ENCODE measurements around the gene KIAA0586.
"Not testable (repeated sequence)": the region's sequence is repeated elsewhere in the genome, so short reads cannot be mapped to it uniquely, and the experiment has no call there.

KIAA0586 gene

DNA sequence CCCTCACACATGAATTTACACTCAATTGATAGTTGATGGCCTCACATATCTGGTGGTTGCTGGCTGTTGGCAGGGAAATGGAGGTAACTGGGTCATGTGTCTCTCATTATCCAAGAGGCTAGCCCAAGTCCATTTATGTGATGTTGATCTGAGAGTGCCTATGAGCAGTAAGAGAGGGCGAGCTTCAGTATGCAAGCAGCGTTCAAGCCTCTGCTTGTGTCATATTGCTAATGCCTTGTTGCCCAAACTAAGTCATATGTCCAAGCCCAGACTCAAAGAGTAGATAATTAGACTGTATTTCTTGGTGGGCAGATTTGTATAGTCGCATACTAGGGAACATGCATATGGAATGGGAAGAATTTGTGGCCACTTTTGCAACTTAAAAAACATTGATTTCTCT is 126.4 kb downstream of the KIAA0586 start:
- DNase-seq = no peak

DNA sequence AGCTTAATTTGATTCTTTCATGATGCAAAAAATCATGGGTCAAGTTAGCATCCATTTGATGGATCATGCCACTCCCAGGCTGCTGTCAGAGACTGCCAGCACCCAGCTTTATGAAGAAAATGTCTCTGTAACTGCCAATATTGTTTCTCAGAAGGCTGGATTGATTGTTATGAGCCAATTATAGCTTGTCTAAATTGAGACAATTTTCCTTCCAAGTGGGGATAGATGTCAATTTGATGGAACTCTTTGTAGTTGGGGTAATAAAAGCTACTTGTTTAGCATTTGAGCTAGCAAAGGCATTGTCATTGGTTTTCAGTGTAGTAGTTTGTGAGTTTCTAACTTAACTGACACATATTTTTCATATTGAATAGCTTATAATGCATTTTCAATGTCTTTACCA is 128.1 kb downstream of the KIAA0586 start:
- no peak for DNase-seq

DNA sequence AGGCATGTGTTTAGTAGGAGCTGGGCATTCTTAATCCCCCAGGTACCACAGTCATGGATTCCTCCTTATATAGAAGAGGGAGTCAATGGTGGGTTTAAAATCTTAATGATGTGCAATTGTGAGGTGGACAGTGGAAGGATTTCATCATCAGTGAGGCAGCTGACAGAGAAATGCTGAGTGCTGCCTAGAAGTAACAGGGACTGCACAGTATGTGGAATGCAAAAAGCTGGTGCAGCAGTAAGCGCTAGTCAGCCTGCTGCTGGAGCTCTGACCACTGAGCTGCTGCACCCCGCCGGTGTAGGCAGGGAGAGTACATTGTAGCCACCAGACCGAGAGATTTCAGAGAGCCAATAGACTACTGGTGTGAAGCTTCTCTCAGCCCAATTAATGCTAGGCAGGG is 129.7 kb downstream of the KIAA0586 start:
- DNase-seq = no peak

DNA sequence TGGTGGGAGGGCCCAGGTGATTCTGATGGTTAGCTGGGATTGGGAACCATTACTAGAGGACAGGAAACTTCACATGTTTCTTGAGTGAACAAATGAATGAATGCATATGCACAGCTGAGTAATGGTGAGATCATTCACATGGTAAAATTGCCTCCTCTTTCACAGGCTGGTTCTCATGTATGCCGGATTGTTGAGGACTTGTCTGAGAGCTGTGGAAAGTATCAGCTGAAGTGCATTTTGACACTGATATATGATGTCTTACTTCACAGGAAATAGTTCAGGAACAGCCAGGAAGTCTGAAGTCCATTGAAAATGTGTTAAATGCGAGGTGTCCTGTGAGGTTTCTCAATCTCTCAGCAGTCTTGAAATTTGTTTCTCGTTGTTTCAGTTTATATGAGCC is 132.7 kb downstream of the KIAA0586 start:
- no peak for DNase-seq

DNA sequence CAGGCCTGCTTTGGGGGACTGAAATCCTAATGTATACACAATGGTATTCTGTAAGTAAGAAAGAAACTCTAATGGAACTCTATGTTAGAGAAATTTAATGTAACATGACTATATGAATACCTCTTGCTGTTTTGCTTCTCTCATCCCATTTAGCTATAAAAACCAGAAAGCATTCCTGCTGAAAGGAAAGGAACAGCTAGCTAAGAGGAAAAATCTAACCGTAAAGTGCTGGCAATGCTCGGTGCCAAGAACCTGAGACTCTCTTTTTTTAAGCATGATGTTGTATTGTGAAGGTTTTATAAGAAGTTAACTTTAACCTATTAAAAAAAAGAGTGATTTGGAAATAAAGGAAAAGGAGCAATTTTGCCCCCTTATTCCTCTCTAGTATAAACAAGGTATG is 134.6 kb downstream of the KIAA0586 start:
- DNase-seq = no peak

DNA sequence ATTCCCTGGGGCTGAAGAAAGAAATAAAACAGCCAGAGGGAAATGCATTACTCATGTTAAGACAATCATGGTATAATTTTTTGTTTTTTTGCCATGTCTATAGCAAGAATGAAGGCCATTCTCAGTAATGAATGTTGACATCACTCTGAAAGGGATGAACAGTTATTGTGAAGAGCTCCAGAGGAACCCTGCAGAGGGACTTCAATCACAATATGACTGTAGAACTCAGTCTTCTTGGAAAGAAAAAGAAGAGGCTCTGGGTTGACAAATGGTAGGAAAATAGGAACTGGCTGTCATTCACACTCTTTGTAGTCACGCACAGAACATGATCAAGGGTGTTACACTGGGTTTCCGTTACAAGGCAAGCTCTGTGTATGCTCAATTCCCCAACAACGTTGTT is 136.5 kb downstream of the KIAA0586 start:
- no peak for DNase-seq

DNA sequence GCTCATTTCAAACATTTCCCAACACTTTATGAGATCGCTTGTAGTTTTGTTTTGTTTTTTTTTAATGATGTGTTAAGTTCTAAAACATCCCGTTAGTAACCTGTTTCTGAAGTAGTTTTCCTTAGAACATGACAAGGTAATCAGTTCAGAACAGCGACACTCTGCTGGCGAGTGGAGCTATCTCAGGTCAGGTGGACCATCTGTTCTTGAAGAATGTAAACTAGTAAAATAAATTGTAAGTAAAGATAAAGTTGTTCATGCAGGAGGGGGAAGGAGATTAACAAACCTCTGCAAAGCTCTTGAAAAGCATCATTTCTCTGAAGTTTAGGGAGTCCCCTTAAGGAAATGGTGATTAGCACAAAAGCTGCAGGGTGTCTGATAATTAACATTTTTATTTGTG is 138.3 kb downstream of the KIAA0586 start:
- no peak for DNase-seq

DNA sequence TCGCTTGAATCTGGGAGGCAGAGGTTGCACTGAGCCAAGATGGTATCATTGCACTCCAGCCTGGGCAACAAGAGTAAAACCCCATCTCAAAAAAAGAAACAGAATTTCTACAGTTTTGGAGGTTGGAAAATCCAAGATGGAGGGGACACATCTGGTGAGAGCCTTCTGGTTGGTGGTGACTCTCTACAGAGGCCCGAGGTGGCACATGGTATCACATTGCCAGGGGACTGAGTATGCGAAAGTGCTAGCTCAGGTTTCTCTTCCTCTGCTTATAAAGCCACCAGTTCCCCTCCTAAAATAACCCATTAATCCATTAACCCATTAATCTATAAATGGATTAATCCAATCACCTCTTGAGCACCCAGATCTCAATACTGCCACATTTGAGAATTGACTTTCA is 139.5 kb downstream of the KIAA0586 start:
- no peak for DNase-seq

DNA sequence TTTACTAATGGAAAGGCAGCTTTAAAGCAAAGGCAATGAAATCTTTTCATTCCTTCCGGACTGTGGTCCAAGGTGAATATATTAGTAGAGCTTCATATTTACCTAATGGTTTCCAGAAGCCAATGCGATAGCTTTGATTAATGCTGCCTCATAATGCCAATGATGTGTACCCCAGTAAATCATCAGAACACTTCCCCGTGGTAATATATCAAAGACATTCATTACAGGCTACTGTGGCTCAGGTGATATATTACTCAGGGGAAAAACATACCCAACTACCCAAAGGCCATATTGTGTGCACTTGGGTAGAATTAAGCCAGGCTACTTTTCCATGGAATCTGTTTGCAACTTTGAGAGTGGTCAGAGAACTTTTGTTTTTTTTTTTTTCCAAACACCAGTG is 140.8 kb downstream of the KIAA0586 start:
- no peak for DNase-seq

DNA sequence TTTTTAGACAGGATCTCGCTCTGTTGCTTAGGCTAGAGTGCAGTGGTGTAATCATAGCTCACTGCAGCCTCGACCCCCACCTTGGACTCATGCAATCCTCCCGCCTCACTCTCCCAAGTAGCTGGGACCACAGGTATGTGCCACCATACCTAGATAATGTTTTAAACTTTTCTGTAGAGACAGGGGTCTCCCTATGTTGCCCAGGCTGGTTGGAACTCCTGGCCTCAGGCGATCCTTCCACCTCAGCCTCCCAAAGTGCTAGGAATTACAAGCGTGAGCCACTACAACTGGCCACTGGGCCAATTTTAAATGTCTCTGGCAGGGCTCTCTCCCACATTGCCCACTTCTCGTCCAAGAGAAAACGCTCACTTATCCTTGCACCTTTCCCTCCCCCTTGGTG is 143.7 kb downstream of the KIAA0586 start:
- DNase-seq = no peak

DNA sequence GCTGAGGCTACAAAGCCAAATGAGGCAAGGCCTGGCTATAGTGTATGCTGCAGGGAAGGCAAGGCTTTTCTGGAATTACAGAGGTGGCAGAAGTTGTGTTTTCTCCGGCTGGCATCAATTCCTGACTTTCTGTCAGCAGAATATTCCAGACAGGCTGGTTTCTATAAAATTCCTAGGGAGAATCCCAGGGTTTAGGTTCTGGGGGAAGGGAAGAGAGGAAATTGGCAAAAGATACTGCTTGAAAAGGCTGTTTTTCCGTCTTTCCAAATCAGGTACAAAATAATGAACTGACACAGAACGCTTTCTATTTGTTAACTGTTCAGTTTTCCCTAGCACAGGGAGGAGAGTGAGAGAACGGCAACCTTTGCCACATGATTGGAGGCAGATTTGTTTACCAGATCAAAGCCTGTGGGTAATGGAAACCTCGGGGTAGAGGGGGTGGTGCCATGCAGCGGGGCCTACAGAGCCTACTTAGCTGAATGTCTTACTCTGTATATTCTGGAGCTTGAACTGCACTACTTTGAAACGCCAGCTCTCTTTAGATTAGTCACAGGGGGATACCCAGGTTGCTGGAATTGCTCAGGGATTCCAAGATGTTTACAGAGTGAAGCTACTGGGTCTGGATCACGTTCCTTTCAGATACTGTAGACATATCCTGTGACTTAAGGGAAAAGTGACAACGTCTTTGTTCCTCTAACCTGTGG is 144.4 kb downstream of the KIAA0586 start:
- DNase-seq = no peak

DNA sequence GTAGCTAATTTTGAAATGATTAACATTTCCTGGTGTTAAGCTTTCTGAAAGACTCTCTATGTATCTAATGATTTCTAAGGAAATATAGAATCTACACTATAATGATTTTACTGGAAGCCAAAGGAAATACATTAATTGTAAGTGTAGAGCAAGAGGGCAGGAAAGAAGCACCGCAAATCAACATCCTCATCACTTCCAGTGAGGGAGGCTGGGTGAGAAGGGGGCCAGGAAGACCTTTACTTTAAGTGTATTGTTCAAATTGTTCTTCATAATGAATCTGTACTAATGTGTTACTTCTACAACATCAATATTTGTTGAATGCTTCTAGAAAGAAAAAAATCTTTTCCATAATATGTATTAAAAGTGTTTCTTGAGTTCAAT is 144.9 kb downstream of the KIAA0586 start:
- DNase-seq = no peak

DNA sequence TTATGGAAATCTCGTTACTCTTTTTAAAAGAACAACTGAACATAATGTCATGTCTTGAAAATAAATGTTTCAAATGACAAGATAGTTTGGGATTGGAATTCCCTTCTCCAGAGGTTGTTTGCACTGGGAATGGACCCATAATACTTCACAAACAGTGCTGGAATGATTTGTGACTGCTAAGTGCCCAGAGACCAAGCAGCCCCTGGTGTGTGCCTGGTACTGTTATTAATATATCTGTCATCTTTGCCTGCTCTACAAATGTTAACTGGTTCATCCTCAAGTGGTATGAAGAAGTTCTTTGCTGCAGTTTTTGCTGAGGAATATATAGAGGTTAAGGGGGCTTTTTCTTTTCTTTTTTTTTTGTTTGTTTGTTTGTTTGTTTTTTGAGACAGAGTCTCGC is 145.3 kb downstream of the KIAA0586 start:
- DNase-seq = no peak

DNA sequence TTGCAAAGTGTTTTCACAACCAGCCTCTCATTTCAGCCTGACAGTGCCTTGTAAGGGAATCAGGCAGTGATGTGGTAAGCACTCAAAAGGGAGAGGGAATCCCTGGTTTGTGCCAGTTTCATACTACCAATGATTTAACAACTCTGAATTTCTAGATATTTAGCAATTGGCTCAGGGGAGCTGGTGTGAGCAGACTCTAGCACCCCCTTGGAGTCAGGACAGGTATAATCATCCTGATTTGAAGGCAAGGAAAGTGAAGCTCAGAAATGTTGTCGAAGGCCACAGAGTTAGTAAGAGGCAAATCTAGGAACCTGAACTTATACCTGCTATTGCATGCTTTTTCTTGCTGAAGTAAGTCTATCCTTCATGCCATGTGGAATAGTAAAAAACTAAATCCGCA is 147.1 kb downstream of the KIAA0586 start:
- no peak for DNase-seq

DNA sequence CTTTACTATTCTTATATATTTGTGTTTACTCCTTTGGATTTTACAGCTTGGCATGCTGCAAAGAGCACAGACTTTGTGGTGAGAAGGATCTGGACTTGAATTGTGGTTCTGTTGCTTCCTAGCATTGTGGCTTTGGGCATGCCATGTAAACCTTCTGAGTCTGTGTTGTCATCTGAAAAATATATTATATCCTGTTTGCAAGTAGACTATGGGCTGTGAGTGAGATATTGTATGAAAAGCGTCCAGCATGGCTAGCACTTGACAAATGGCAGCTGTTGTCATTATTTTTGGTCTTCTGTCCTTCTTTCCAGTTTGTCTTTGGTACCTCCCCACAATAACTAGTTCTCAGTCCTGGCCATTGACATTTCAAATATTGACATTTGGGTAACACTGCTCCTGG is 148.4 kb downstream of the KIAA0586 start:
- DNase-seq = no peak

DNA sequence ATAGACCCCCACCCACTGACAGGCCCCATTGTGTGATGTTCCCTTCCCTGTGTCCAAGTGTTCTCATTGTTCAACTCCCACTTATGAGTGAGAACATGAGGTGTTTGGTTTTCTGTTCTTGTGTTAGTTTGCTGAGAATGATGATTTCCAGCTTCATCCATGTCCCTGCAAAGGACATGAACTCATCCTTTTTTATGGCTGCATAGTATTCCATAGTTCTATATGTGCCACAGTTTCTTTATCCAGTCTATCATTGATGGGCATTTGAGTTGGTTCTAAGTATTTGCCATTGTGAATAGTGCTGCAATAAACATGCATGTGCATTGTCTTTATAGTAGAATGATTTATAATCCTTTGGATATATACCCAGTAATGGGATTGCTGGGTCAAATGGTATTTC is 152.5 kb downstream of the KIAA0586 start:
- DNase-seq = not testable (repeated sequence)

DNA sequence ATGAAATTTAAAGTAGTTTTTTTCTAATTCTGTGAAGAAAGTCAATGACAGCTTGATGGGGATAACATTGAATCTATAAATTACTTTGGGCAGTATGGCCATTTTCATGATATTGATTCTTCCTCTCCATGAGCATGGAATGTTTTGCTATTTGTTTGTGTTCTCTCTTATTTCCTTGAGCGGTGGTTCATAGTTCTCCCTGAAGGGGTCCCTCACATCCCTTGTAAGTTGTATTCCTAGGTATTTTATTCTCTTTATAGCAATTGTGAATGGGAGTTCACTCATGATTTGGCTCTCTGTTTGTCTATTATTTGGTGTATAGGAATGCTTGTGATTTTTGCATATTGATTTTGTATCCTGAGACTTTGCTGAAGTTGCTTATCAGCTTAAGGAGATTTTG is 153.9 kb downstream of the KIAA0586 start:
- DNase-seq = not testable (repeated sequence)

DNA sequence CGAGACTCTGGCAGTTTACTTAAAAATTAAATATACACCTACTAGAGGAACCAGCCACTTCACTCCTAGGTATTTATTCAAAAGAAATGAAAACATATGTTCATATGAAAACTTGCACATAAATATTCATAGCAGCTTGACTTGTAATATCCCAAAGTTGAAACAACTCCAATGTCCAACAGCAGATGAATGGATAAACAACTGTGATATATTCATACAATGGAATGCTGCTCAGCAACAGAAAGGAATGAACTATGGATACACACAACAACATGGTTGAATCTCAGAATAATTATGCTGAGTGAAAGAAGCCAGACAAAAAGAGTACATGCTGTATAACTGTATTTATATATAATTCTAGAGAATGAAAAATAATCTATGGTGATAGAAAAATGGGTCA is 156.9 kb downstream of the KIAA0586 start:
- no peak for DNase-seq

DNA sequence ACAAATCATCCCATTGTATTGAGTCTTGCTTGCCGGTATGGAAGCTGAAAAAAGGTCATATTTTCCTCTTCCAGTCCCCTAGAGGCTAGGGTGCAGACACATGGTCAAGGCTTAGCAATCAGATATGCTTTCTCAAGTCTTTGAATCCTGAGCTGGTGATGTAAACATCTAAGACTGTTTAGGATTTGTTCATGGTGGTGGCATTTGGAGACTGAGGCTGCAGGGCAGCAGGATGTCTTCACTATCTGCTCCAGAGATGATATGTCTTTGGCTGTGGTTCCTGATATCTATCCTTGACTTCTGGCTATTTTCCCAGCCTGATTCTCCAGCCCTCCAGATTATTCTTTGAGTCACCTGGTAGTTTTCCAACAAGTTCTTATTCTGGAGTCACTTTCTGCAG is 159.8 kb downstream of the KIAA0586 start:
- no peak for DNase-seq

DNA sequence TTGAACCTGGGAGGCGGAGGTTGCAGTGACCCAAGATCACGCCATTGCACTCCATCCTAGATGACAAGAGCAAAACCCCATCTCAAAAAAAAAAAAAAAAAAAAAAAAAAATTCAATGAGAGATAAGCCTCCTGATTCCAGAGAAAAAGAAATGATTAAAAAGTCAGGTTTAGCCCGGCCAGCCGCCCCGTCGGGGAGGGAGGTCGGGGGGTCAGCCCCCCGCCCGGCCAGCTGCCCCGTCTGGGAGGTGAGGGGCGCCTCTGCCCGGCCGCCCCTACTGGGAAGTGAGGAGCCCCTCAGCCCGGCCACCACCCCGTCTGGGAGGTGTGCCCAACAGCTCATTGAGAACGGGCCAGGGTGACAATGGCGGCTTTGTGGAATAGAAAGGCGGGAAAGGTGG is 160.8 kb downstream of the KIAA0586 start:
- DNase-seq = not testable (repeated sequence)

DNA sequence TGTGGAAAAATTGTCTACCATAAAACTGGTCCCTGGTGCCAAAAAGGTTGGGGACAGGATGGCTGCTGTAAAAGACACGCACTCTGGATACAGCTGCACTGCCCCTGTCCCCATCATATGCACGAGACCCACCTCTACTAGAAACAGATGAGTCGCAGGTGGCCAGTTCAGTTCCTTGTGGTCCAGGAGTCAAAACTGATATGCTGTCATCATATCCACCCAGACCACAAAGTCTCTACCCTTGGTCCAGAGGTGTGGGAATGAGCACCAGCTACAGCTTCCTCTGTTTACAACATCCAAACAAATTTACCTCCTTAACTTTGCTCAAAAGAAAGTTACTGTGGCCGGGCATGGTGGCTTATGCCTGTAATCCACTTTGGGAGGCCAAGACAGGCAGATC is 166.5 kb downstream of the KIAA0586 start:
- no peak for DNase-seq

DNA sequence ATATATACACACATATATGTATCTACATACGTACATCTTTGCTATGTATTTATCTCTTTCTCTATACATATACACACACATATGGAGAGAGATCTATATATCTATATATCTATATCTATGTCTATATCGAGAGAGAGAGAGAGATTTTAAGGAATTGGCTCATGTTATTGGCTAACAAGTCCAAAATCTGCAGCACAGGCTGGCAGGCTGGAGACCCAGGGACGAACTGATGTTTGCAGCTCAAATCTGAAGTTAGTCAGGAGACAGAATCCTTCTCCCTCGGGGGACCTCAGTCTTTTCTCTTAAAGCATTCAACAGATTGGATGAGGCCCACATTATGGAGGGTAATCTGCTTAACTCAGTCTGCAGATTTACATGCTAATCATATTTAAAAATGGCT is 169.5 kb downstream of the KIAA0586 start:
- no peak for DNase-seq

DNA sequence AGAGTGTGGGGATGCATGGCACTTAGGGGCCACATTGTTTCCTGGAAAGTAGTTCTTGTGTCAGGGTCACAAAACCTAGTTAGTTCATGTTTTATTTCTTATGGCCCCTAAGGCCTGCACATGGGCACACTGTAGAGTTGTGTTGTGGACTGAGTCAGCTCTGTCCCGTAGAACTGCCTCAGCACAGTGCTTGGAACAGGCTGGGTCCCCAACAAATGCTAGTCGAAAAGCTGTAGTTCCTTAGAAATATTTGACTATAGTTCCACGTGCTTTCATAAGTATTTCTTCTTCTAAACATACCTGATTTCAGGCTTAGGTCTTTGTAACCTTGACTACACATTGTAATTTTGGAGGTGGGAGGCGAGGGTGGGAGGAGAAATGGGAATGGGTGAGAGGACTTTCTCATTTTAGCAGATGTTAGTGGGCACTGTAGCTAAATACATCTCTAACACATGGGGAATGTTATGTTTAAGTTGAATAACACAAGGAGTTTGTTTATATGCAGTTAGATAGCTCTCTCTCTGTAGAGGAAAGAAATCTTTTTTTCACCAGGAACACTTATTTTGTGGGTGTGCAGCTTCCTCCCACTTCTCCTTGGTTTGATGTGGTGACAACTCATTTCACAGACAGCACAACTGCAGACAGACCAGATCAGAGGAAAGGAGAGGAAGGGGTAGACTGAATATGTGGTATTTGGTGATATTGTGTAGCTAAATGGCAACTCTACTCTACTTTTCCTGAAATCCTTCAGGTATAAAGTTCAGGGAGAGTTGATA is 170.7 kb downstream of the KIAA0586 start:
- DNase-seq = no peak

DNA sequence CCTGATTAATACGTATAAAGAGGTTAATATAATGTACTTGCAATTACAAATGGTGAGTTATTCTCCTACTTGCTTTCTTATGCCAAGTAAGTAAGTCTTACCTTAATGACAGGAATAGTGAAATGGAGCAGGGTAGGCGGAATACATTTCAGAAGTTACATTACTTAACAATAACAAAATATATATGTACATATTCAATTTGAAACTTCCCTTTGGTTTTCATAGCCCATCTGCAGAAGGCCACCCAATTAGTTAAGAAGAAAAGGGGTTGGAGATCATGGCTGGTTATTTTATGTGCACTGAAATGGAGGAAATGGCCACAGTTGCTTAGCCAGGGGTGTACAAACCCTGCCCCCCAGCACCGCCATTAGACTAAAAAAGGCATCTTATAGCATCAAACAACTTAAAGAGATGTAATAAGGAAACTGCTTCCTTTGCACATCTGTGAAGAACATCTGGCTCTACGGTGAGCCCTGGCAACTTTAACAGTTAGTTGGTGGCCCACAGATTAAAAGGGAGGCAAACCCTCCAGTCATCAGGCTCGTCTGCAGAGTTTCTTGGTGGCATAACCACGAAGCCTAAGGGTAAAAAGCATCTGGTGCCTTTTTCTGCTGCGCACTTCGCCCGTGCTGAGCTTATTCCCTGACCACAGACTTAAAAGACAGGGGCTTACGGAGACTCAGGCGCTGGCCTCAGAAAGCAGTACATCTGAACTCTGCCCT is 171.4 kb downstream of the KIAA0586 start:
- DNase-seq = no peak

Data from midbrain (tissue), 1 donor.